ENCODE data around the gene DNAI1.

DNAI1 gene

DNA sequence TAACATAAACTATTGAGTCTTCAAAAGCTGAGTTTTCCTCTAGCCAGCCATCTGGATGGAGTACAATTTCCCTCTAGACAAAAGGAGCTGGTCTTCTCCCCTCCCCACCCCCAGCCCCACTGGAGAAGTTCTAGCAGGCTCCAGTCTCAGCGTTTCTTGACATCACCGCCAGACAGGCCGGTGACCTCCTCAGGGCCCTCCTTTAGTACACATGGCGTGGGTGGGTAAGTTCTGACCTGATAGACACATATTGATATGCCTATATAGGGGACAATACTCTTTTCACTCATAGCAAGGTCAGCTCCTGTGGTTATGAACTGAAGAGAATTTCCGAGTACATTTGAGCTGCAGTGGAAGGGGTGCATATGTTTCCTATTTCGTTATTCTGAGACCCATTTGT, 27.2 kb downstream of the DNAI1 start:
- Histone ChIP-seq H3K18ac (ENCODE audit: low read depth in 1 of 2, low read length in 2 of 2) (no peak overlapping the region), H3K79me1 (replicated peaks; ENCODE audit: low read length, poor library complexity, severe bottlenecking) (no peaks in the 10 kb centered on the region), H3K36me3 (ENCODE audit: control insufficient read depth in 1 of 2, insufficient read depth in 2 of 2, low read depth in 1 of 2, low read length in 2 of 2) (no peaks in the 10 kb centered on the region), H2BK120ac (ENCODE audit: low read depth, low read length) (no peak overlapping the region), H4K91ac (ENCODE audit: low read length) (no peak overlapping the region), H3K9me3 (ENCODE audit: control insufficient read depth, low read length) (no peaks in the 10 kb centered on the region), H2AFZ (ENCODE audit: low read depth, low read length) (no peak overlapping the region), H2BK12ac (ENCODE audit: low read length in 2 of 2) (no peak overlapping the region), H3K4me3 (ENCODE audit: insufficient read depth in 1 of 2, low read depth in 1 of 2, low read length in 2 of 2) (no peak overlapping the region), H4K8ac (ENCODE audit: low read length) (no peak overlapping the region), H3K27me3 (ENCODE audit: control insufficient read depth in 1 of 2, insufficient read depth in 1 of 2, low read length in 2 of 2) (peaks cover 37 to 40% of the 10 kb centered on the region in 2 experiments), H2BK15ac (ENCODE audit: low read depth, poor library complexity, severe bottlenecking) (no peak overlapping the region), H3K14ac (ENCODE audit: low read length in 2 of 2) (no peak overlapping the region), H3K9ac (ENCODE audit: low read length) (no peak overlapping the region), H3K4me2 (ENCODE audit: low read length, poor library complexity, severe bottlenecking) (no peak overlapping the region), H3K4me1 (ENCODE audit: control insufficient read depth, insufficient read depth, low read depth, low read length) (no peaks in the 10 kb centered on the region), H3K4ac (ENCODE audit: low read depth in 1 of 2, low read length in 2 of 2) (no peak overlapping the region), H3K27ac (ENCODE audit: low read length, poor library complexity, severe bottlenecking) (no peak overlapping the region), H2BK5ac (ENCODE audit: low read depth, low read length, poor library complexity, severe bottlenecking) (no peak overlapping the region), H3K23ac (ENCODE audit: low read length in 2 of 2) (no peak overlapping the region), H2AK5ac (ENCODE audit: low read length, severe bottlenecking) (no peak overlapping the region)
- DNase-seq = no peak
- 100% methylated on average over 2 of the region's 6 CpGs for WGBS

DNA sequence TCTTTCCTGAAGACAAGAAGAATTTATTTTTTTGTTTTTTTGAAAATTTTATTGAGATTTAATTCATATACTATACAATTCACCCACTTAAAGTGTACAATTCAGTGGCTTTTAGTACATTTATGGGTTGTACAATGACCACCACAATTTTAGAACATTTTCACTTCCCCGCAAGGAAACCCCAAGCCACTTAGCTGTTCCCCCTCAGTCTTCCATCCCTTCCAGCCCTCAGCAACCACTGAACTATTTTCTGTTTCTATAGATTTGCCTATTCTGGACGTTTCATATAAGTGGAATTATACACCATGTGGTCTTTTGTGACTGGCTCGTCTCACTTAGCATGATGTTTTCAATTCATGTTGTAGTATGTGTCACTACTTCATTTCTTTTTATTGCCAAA, 28.0 kb downstream of the DNAI1 start:
- 70% methylated on average over 2 of the region's 3 CpGs for WGBS
- Histone ChIP-seq H2BK12ac (ENCODE audit: low read length in 2 of 2) (no peak overlapping the region), H2BK120ac (ENCODE audit: low read depth, low read length) (no peak overlapping the region), H3K4me2 (ENCODE audit: low read length, poor library complexity, severe bottlenecking) (no peak overlapping the region), H3K9me3 (ENCODE audit: control insufficient read depth, low read length) (no peaks in the 10 kb centered on the region), H2AK5ac (ENCODE audit: low read length, severe bottlenecking) (no peak overlapping the region), H3K4ac (ENCODE audit: low read depth in 1 of 2, low read length in 2 of 2) (no peak overlapping the region), H2BK5ac (ENCODE audit: low read depth, low read length, poor library complexity, severe bottlenecking) (no peak overlapping the region), H3K4me1 (ENCODE audit: control insufficient read depth, insufficient read depth, low read depth, low read length) (no peaks in the 10 kb centered on the region), H2AFZ (ENCODE audit: low read depth, low read length) (no peak overlapping the region), H3K14ac (ENCODE audit: low read length in 2 of 2) (no peak overlapping the region), H4K91ac (ENCODE audit: low read length) (no peak overlapping the region), H3K4me3 (ENCODE audit: insufficient read depth in 1 of 2, low read depth in 1 of 2, low read length in 2 of 2) (no peak overlapping the region), H4K8ac (ENCODE audit: low read length) (no peak overlapping the region), H3K27me3 (ENCODE audit: control insufficient read depth in 1 of 2, insufficient read depth in 1 of 2, low read length in 2 of 2) (peaks cover 45 to 48% of the 10 kb centered on the region in 2 experiments), H3K36me3 (ENCODE audit: control insufficient read depth in 1 of 2, insufficient read depth in 2 of 2, low read depth in 1 of 2, low read length in 2 of 2) (no peaks in the 10 kb centered on the region), H3K79me1 (replicated peaks; ENCODE audit: low read length, poor library complexity, severe bottlenecking) (no peaks in the 10 kb centered on the region), H3K9ac (ENCODE audit: low read length) (no peak overlapping the region), H2BK15ac (ENCODE audit: low read depth, poor library complexity, severe bottlenecking) (no peak overlapping the region), H3K27ac (ENCODE audit: low read length, poor library complexity, severe bottlenecking) (no peak overlapping the region), H3K23ac (ENCODE audit: low read length in 2 of 2) (no peak overlapping the region), H3K18ac (ENCODE audit: low read depth in 1 of 2, low read length in 2 of 2) (no peak overlapping the region)
- DNase-seq = no peak

DNA sequence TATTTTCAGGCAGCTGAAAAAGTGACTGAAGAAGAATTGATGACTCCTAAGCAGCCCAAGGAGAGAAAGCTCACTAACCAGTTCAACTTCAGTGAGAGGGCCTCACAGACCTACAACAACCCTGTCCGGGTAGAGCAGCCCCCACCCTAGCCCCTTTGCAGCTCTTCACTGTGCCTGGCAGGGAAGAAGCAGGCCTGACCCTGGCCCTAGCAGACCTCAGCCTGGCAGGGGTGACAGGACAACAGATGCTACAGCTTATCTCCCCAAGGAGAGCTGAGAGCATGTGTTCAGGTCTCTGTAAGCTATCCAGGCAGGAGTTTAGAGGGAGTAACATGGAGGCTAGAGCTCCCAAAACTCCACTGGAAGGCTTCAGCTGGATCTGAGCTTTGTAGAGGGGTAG, 31.8 kb downstream of the DNAI1 start:
- Histone ChIP-seq H3K27ac (ENCODE audit: low read length, poor library complexity, severe bottlenecking) (no peak overlapping the region), H3K18ac (ENCODE audit: low read depth in 1 of 2, low read length in 2 of 2) (no peak overlapping the region), H3K79me1 (replicated peaks; ENCODE audit: low read length, poor library complexity, severe bottlenecking) (no peaks in the 10 kb centered on the region), H3K36me3 (ENCODE audit: control insufficient read depth in 1 of 2, insufficient read depth in 2 of 2, low read depth in 1 of 2, low read length in 2 of 2) (no peaks in the 10 kb centered on the region), H3K4me1 (ENCODE audit: control insufficient read depth, insufficient read depth, low read depth, low read length) (no peaks in the 10 kb centered on the region), H3K4me2 (ENCODE audit: low read length, poor library complexity, severe bottlenecking) (no peak overlapping the region), H2AFZ (ENCODE audit: low read depth, low read length) (no peak overlapping the region), H2BK120ac (ENCODE audit: low read depth, low read length) (no peak overlapping the region), H4K8ac (ENCODE audit: low read length) (no peak overlapping the region), H3K4me3 (ENCODE audit: insufficient read depth in 1 of 2, low read depth in 1 of 2, low read length in 2 of 2) (no peak overlapping the region), H3K4ac (ENCODE audit: low read depth in 1 of 2, low read length in 2 of 2) (no peak overlapping the region), H2BK15ac (ENCODE audit: low read depth, poor library complexity, severe bottlenecking) (no peak overlapping the region), H3K23ac (ENCODE audit: low read length in 2 of 2) (no peak overlapping the region), H3K14ac (ENCODE audit: low read length in 2 of 2) (no peak overlapping the region), H3K27me3 (ENCODE audit: control insufficient read depth in 1 of 2, insufficient read depth in 1 of 2, low read length in 2 of 2) (peaks cover 58 to 61% of the 10 kb centered on the region in 2 experiments), H2BK12ac (ENCODE audit: low read length in 2 of 2) (no peak overlapping the region), H4K91ac (ENCODE audit: low read length) (no peak overlapping the region), H2AK5ac (ENCODE audit: low read length, severe bottlenecking) (no peak overlapping the region), H3K9me3 (ENCODE audit: control insufficient read depth, low read length) (no peaks in the 10 kb centered on the region), H2BK5ac (ENCODE audit: low read depth, low read length, poor library complexity, severe bottlenecking) (no peak overlapping the region), H3K9ac (ENCODE audit: low read length) (no peak overlapping the region)
- no peak for DNase-seq
- 100% methylated on average over 1 of the region's 1 CpG for WGBS

DNA sequence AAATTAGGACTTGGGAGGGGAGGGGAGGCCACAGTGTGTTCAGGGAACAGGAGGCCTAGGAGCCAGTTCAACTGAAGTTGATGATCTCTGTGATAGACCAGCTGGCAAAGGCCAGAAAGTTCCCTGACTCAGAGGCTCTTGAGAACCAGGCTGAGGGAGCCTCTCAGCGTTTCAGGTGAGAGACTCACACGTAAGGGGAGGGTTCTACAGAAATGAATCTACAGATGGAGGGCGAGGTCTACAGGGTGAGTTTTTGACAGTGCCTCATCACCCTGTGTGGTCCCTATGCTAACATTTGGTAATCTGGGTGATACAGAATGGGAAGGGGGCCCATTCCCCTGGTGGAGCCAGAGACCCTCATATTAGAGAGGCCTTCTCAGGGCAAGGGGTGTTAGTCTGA, 32.2 kb downstream of the DNAI1 start:
- Histone ChIP-seq H3K27me3 (ENCODE audit: control insufficient read depth in 1 of 2, insufficient read depth in 1 of 2, low read length in 2 of 2) (peaks cover 59% of the 10 kb centered on the region in 2 experiments), H3K27ac (ENCODE audit: low read length, poor library complexity, severe bottlenecking) (no peak overlapping the region), H3K14ac (ENCODE audit: low read length in 2 of 2) (no peak overlapping the region), H2AFZ (ENCODE audit: low read depth, low read length) (no peak overlapping the region), H3K79me1 (replicated peaks; ENCODE audit: low read length, poor library complexity, severe bottlenecking) (no peaks in the 10 kb centered on the region), H2BK15ac (ENCODE audit: low read depth, poor library complexity, severe bottlenecking) (no peak overlapping the region), H2BK5ac (ENCODE audit: low read depth, low read length, poor library complexity, severe bottlenecking) (no peak overlapping the region), H3K4me2 (ENCODE audit: low read length, poor library complexity, severe bottlenecking) (no peak overlapping the region), H4K8ac (ENCODE audit: low read length) (no peak overlapping the region), H3K4me3 (ENCODE audit: insufficient read depth in 1 of 2, low read depth in 1 of 2, low read length in 2 of 2) (no peak overlapping the region), H2AK5ac (ENCODE audit: low read length, severe bottlenecking) (no peak overlapping the region), H3K36me3 (ENCODE audit: control insufficient read depth in 1 of 2, insufficient read depth in 2 of 2, low read depth in 1 of 2, low read length in 2 of 2) (no peaks in the 10 kb centered on the region), H3K23ac (ENCODE audit: low read length in 2 of 2) (no peak overlapping the region), H3K9ac (ENCODE audit: low read length) (no peak overlapping the region), H4K91ac (ENCODE audit: low read length) (no peak overlapping the region), H2BK120ac (ENCODE audit: low read depth, low read length) (no peak overlapping the region), H3K9me3 (ENCODE audit: control insufficient read depth, low read length) (no peaks in the 10 kb centered on the region), H3K4ac (ENCODE audit: low read depth in 1 of 2, low read length in 2 of 2) (no peak overlapping the region), H3K18ac (ENCODE audit: low read depth in 1 of 2, low read length in 2 of 2) (no peak overlapping the region), H3K4me1 (ENCODE audit: control insufficient read depth, insufficient read depth, low read depth, low read length) (no peaks in the 10 kb centered on the region), H2BK12ac (ENCODE audit: low read length in 2 of 2) (no peak overlapping the region)
- DNase-seq = no peak
- WGBS = 31% methylated on average over 3 of the region's 3 CpGs
